GM23248 (cell line): ENCODE data around the gene PLPPR1.

Experiments used
- EZH2 ChIP-seq: fragments of 200-600 bp; sonication (generic); IDR thresholded peaks from 2 replicates; pipeline ENCODE4 v1.6.1; 2018; ENCODE audit warnings: antibody characterized with exemption, mild to moderate bottlenecking; ENCODE audit not compliant: insufficient read depth, poor library complexity, severe bottlenecking
- EZH2phosphoT487 ChIP-seq: fragments of 200-600 bp; sonication (generic); IDR thresholded peaks from 2 replicates; pipeline ENCODE4 v1.6.1; 2018; ENCODE audit warnings: antibody characterized with exemption, moderate library complexity, mild to moderate bottlenecking, low read depth; ENCODE audit not compliant: insufficient read depth

GRCh38 chr9:101360647-101361046 is 332.1 kb downstream of the PLPPR1 start:
- TF ChIP-seq EZH2phosphoT487 (no peak), EZH2 (no peak)
